Activated CD8-positive, alpha-beta T cell treated with anti-CD3 and anti-CD28 coated beads for 36 hours (primary cell): ENCODE data around the gene SLC6A13. TPM values are rescaled to one million over a fixed set of nuclear protein-coding genes. Genes with fewer than 3 reads are reported as not detected.

ENCODE experiments used
- ATAC-seq: fragments of 200-7000 bp; cut with Tn5 transposase; one replicate; pipeline ENCODE4 v1.10.0; 2021; ENCODE audit warnings: mild to moderate bottlenecking, moderate library complexity
- CTCF ChIA-PET: fragments of 350-600 bp; sonication (Branson Sonifier 250); formaldehyde crosslinking; loops from one replicate; lab custom pipeline; 2021; ENCODE audit warnings: antibody characterized with exemption; lab: Charles Lee
- POLR2A ChIA-PET: fragments of 350-600 bp; sonication (Branson Sonifier 250); formaldehyde crosslinking; loops from one replicate; lab custom pipeline; 2021; ENCODE audit warnings: antibody characterized with exemption; lab: Charles Lee
- DNase-seq: peaks from one replicate; pipeline ENCODE4 v3.0.0-alpha.2; 2020
- H3K27ac Mint-ChIP-seq: one replicate; pipeline ENCODE4 v1.8.0; 2021; ENCODE audit warnings: mild to moderate bottlenecking, mixed read lengths
- H3K27me3 Mint-ChIP-seq: one replicate; pipeline ENCODE4 v1.8.0; 2021; ENCODE audit warnings: mixed read lengths
- H3K36me3 Mint-ChIP-seq: one replicate; pipeline ENCODE4 v1.8.0; 2021; ENCODE audit warnings: low read depth, mixed read lengths
- H3K4me1 Mint-ChIP-seq: one replicate; pipeline ENCODE4 v1.8.0; 2021; ENCODE audit warnings: low read depth, mixed read lengths
- H3K4me3 Mint-ChIP-seq: one replicate; pipeline ENCODE4 v1.8.0; 2021; ENCODE audit warnings: mild to moderate bottlenecking, moderate library complexity, mixed read lengths
- H3K9me3 Mint-ChIP-seq: one replicate; pipeline ENCODE4 v1.8.0; 2021; ENCODE audit warnings: mixed read lengths
- CTCF ChIP-seq: fragments of 200-600 bp; IDR thresholded peaks from one replicate; pipeline ENCODE4 v1.8.0; 2022; ENCODE audit warnings: antibody characterized with exemption, mild to moderate bottlenecking
- intact Hi-C: fragments of 100-400 bp; cut with micrococcal nuclease; formaldehyde crosslinking; loops from one replicate; pipeline ENCODE4 v1.10.0; 2022
- total RNA-seq, 2 experiments: library from RNA; stranded (reverse); gene quantifications; one replicate each; pipeline ENCODE4 v1.2.3, GENCODE V29; 2021

The SLC6A13 gene
- total RNA-seq, 2 experiments from 2014 or later, result not detected

- TF ChIP-seq CTCF, result no peak
Measured at GRCh38 chr12:221736-222135, 40.9 kb downstream of the SLC6A13 start.

GRCh38 chr12:220946-221550 lies 41.6 kb downstream of the SLC6A13 start:
- H3K4me3 Mint-ChIP-seq, result no peak overlapping the region
- CTCF ChIA-PET, result interaction anchor here (1.1 to 3.1 kb wide), 2 partner anchors 12 to 50 kb away, joined by 4 to 14 read pairs; no protein-coding TSS in a partner anchor
- no peak overlapping the region for H3K27ac Mint-ChIP-seq
- POLR2A ChIA-PET, result no interaction called here
- TF ChIP-seq CTCF, result no peak
- H3K4me1 Mint-ChIP-seq, result no peaks in the 10 kb centered on the region
- H3K9me3 Mint-ChIP-seq, result no peaks in the 10 kb centered on the region
- intact Hi-C loops, result no loop called here
- ATAC-seq, result no peak
- no peaks in the 10 kb centered on the region for H3K36me3 Mint-ChIP-seq
- no peaks in the 10 kb centered on the region for H3K27me3 Mint-ChIP-seq
- no peak for DNase-seq

More at GRCh38 chr12:221736-222135, 40.9 kb downstream of the SLC6A13 start:
- ChIA-PET CTCF (interaction anchor here (0.8 kb wide), 1 partner anchor 63 kb away, joined by 3 read pairs; no protein-coding TSS in a partner anchor), POLR2A (no interaction called here)
- Mint-ChIP-seq H3K27ac (no peak overlapping the region), H3K4me3 (no peak overlapping the region), H3K27me3 (no peaks in the 10 kb centered on the region), H3K4me1 (no peaks in the 10 kb centered on the region), H3K36me3 (no peaks in the 10 kb centered on the region), H3K9me3 (no peaks in the 10 kb centered on the region)
- intact Hi-C loops, result no loop called here
- ATAC-seq, result no peak
- DNase-seq, result no peak

GRCh38 chr12:220491-220890 lies 42.1 kb downstream of the SLC6A13 start:
- Mint-ChIP-seq H3K4me1 (no peaks in the 10 kb centered on the region), H3K27me3 (no peaks in the 10 kb centered on the region), H3K27ac (no peak overlapping the region), H3K36me3 (no peaks in the 10 kb centered on the region), H3K4me3 (no peak overlapping the region), H3K9me3 (no peaks in the 10 kb centered on the region)
- ATAC-seq (no peak), DNase-seq (no peak)
- intact Hi-C loops, result no loop called here
- CTCF ChIA-PET, result interaction anchor here (0.7 to 3.1 kb wide), 16 partner anchors 10 to 113 kb away, joined by 3 to 18 read pairs (median 4); no protein-coding TSS in a partner anchor
- TF ChIP-seq CTCF, result no peak
- POLR2A ChIA-PET, result interaction anchor here (0.8 kb wide), 1 partner anchor 65 kb away, joined by 3 read pairs; no protein-coding TSS in a partner anchor

GRCh38 chr12:219891-220352 lies 42.7 kb downstream of the SLC6A13 start:
- peak; percentile 90 for TF ChIP-seq CTCF
- DNase-seq (peak; percentile 92), ATAC-seq (peak; percentile 100)
- Mint-ChIP-seq H3K4me3 (no peak overlapping the region), H3K27ac (no peak overlapping the region), H3K4me1 (no peaks in the 10 kb centered on the region), H3K9me3 (no peaks in the 10 kb centered on the region), H3K36me3 (no peaks in the 10 kb centered on the region), H3K27me3 (no peaks in the 10 kb centered on the region)
- POLR2A ChIA-PET, result interaction anchor here (0.8 kb wide), 1 partner anchor 66 kb away, joined by 3 read pairs; no protein-coding TSS in a partner anchor
- CTCF ChIA-PET, result interaction anchor here (0.7 to 3.1 kb wide), 22 partner anchors 9 to 328 kb away, joined by 3 to 18 read pairs (median 4); no protein-coding TSS in a partner anchor
- intact Hi-C loops, result no loop called here
